ENCODE measurements around the gene SLC26A9.

Gene SLC26A9

DNA sequence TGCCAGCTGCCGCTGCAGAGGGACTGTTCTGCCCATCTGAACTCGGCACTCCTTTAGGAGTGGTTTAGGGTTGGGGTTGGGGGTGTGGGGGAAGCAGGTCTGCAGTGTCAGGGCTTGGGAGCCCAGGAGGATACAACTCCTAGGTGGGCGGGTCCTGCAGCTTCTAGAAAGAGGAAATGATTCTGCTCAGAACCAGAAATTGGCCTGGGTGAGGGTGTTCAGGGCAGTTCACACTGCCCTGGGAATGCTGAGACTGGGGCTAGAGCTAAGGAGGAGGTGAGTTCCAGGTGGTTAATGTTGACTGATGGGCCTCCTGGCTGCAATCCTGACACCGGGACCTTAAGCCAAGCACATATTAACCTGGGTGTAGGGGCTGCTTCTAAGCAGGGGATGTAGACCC lies 4.8 kb upstream of the SLC26A9 start:
- no peak for TF ChIP-seq SIN3A (IDR thresholded peaks at IDR 0.05; ENCODE audit: borderline replicate concordance, insufficient read depth, low read length)
- no peak for TF ChIP-seq POLR2AphosphoS5 (IDR thresholded peaks at IDR 0.05; ENCODE audit: low read depth, low read length)
- TF ChIP-seq, protein P1, sequence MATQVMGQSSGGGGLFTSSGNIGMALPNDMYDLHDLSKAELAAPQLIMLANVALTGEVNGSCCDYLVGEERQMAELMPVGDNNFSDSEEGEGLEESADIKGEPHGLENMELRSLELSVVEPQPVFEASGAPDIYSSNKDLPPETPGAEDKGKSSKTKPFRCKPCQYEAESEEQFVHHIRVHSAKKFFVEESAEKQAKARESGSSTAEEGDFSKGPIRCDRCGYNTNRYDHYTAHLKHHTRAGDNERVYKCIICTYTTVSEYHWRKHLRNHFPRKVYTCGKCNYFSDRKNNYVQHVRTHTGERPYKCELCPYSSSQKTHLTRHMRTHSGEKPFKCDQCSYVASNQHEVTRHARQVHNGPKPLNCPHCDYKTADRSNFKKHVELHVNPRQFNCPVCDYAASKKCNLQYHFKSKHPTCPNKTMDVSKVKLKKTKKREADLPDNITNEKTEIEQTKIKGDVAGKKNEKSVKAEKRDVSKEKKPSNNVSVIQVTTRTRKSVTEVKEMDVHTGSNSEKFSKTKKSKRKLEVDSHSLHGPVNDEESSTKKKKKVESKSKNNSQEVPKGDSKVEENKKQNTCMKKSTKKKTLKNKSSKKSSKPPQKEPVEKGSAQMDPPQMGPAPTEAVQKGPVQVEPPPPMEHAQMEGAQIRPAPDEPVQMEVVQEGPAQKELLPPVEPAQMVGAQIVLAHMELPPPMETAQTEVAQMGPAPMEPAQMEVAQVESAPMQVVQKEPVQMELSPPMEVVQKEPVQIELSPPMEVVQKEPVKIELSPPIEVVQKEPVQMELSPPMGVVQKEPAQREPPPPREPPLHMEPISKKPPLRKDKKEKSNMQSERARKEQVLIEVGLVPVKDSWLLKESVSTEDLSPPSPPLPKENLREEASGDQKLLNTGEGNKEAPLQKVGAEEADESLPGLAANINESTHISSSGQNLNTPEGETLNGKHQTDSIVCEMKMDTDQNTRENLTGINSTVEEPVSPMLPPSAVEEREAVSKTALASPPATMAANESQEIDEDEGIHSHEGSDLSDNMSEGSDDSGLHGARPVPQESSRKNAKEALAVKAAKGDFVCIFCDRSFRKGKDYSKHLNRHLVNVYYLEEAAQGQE (IDR thresholded peaks at IDR 0.05; ENCODE audit: insufficient read depth in 1 of 2, low read depth in 2 of 2, low read length in 2 of 2): no peak
- no peak for TF ChIP-seq FOXP2 (optimal IDR thresholded peaks at IDR 0.05; ENCODE audit: borderline replicate concordance, extremely low read depth, extremely low read length, insufficient read depth)

- TF ChIP-seq TAF1 (IDR thresholded peaks at IDR 0.05; ENCODE audit: borderline replicate concordance, insufficient read depth, low read length) (no peak), POLR2AphosphoS5 (IDR thresholded peaks at IDR 0.05; ENCODE audit: low read depth, low read length) (no peak), SIN3A (IDR thresholded peaks at IDR 0.05; ENCODE audit: borderline replicate concordance, insufficient read depth, low read length) (no peak), FOXP2 (optimal IDR thresholded peaks at IDR 0.05; ENCODE audit: borderline replicate concordance, extremely low read depth, extremely low read length, insufficient read depth) (no peak)
- TF ChIP-seq, protein P1 (IDR thresholded peaks at IDR 0.05; ENCODE audit: insufficient read depth in 1 of 2, low read depth in 2 of 2, low read length in 2 of 2): no peak
Measured at GRCh38 chr1:205947024-205947423, 3.8 kb upstream of the SLC26A9 start.

DNA sequence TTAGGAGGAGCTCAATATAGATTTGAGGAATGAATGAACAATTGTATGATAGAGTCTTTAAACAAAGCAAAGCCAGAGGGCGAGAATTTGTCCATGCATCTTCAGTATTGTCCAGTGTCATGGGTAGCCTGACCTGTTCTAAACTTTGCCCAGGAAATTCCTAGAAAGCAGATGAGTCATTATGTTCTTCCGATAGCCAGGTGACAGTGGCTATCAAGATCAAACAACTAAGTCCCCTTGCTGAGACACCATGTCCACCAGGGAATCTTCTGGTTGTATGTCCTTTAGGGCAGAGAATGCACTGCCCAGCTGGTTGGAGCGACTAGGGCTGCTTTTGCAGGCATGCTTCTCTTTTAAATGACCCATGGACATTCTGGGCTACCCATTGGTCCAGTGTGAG lies 1.8 kb upstream of the SLC26A9 start:
- TF ChIP-seq POLR2AphosphoS5 (IDR thresholded peaks at IDR 0.05; ENCODE audit: low read depth, low read length) (no peak), TAF1 (IDR thresholded peaks at IDR 0.05; ENCODE audit: borderline replicate concordance, insufficient read depth, low read length) (no peak), SIN3A (IDR thresholded peaks at IDR 0.05; ENCODE audit: borderline replicate concordance, insufficient read depth, low read length) (no peak), FOXP2 (optimal IDR thresholded peaks at IDR 0.05; ENCODE audit: borderline replicate concordance, extremely low read depth, extremely low read length, insufficient read depth) (no peak)
- TF ChIP-seq, protein P1 (IDR thresholded peaks at IDR 0.05; ENCODE audit: insufficient read depth in 1 of 2, low read depth in 2 of 2, low read length in 2 of 2): no peak

- TF ChIP-seq FOXP2 (optimal IDR thresholded peaks at IDR 0.05; ENCODE audit: borderline replicate concordance, extremely low read depth, extremely low read length, insufficient read depth): no peak
- TF ChIP-seq SIN3A (IDR thresholded peaks at IDR 0.05; ENCODE audit: borderline replicate concordance, insufficient read depth, low read length): no peak
- TF ChIP-seq TAF1 (IDR thresholded peaks at IDR 0.05; ENCODE audit: borderline replicate concordance, insufficient read depth, low read length): no peak
- TF ChIP-seq POLR2AphosphoS5 (IDR thresholded peaks at IDR 0.05; ENCODE audit: low read depth, low read length): no peak
- TF ChIP-seq, protein P1 (IDR thresholded peaks at IDR 0.05; ENCODE audit: insufficient read depth in 1 of 2, low read depth in 2 of 2, low read length in 2 of 2): no peak
Measured at GRCh38 chr1:205944525-205944924, 1.3 kb upstream of the SLC26A9 start.

DNA sequence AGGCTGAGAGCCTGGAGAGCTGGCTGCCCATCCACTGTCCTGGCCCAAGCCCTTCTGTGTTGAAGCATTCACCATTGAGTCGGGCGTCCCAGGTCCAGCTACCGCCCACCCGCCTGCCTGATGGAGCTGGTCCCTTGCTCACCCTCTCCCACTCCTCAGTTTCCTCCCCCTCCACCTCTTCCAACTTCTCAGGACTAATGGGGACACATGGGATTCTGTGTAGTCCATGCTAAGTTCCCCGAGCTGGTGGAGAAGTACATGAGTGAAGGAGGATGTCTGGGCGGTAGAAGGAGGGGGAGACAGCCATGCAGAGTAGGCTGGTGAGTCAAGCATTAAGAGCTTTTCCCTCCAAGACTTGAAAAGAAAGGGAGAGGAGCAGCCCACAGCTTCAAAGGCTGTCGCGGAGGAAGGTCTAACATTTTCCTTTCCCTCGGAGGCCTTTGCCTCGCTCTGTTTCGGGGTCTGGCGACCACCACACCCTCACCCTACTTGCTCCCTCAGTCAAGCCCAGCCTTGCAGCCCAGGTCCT lies 561 bp downstream of the SLC26A9 start:
- TF ChIP-seq, protein P1 (IDR thresholded peaks at IDR 0.05; ENCODE audit: insufficient read depth in 1 of 2, low read depth in 2 of 2, low read length in 2 of 2): no peak
- TF ChIP-seq SIN3A (IDR thresholded peaks at IDR 0.05; ENCODE audit: borderline replicate concordance, insufficient read depth, low read length) (no peak), FOXP2 (optimal IDR thresholded peaks at IDR 0.05; ENCODE audit: borderline replicate concordance, extremely low read depth, extremely low read length, insufficient read depth) (no peak), POLR2AphosphoS5 (IDR thresholded peaks at IDR 0.05; ENCODE audit: low read depth, low read length) (no peak), TAF1 (IDR thresholded peaks at IDR 0.05; ENCODE audit: borderline replicate concordance, insufficient read depth, low read length) (no peak)

Measured in PFSK-1 (cell line).